HepG2 (cell line): Measurements from ENCODE around the gene PLPP3. TPM values are rescaled to one million over a fixed set of nuclear protein-coding genes. Genes with fewer than 3 reads are reported as not detected.

Experiments
- ATRX ChIP-seq: sonication (generic); formaldehyde crosslinking; IDR thresholded peaks from 2 replicates; pipeline ENCODE4 v1.4.0; 2020; ENCODE audit warnings: missing genetic modification reagents, borderline replicate concordance
- BRD4 ChIP-seq: sonication (generic); formaldehyde crosslinking; IDR thresholded peaks from 2 replicates; pipeline ENCODE4 v1.4.0; 2020; ENCODE audit warnings: missing genetic modification reagents
- GATA4 ChIP-seq: sonication (generic); IDR thresholded peaks from 2 replicates; pipeline ENCODE4 v1.6.1; 2016; ENCODE audit warnings: antibody characterized with exemption, low read depth, borderline replicate concordance
- KAT8 ChIP-seq: IDR thresholded peaks from 2 replicates; pipeline ENCODE4 v1.6.1; 2016; ENCODE audit warnings: missing genetic modification reagents, missing compliant biosample characterization
- MYC ChIP-seq: sonication (generic); formaldehyde crosslinking; IDR thresholded peaks from 2 replicates; pipeline ENCODE4 v1.9.0; 2021; ENCODE audit warnings: missing genetic modification reagents, borderline replicate concordance
- NPAS2 ChIP-seq: sonication (generic); formaldehyde crosslinking; IDR thresholded peaks from 2 replicates; pipeline ENCODE4 v1.8.0; 2022; ENCODE audit warnings: mild to moderate bottlenecking, missing genetic modification reagents, borderline replicate concordance
- PHF21A ChIP-seq: sonication (generic); formaldehyde crosslinking; IDR thresholded peaks from 2 replicates; pipeline ENCODE4 v1.5.0; 2020; ENCODE audit warnings: mild to moderate bottlenecking, missing genetic modification reagents
- PLSCR1 ChIP-seq: sonication (generic); formaldehyde crosslinking; IDR thresholded peaks from 2 replicates; pipeline ENCODE4 v1.5.0; 2020; ENCODE audit warnings: missing genetic modification reagents, mild to moderate bottlenecking, borderline replicate concordance
- PRMT3 ChIP-seq: sonication (generic); formaldehyde crosslinking; IDR thresholded peaks from 2 replicates; pipeline ENCODE4 v1.8.1; 2022; ENCODE audit warnings: low read depth, mild to moderate bottlenecking, moderate library complexity, missing genetic modification reagents, borderline replicate concordance
- SAFB2 ChIP-seq: sonication (generic); formaldehyde crosslinking; IDR thresholded peaks from 2 replicates; pipeline ENCODE4 v1.5.1; 2020; ENCODE audit warnings: missing genetic modification reagents, low read depth, mild to moderate bottlenecking, borderline replicate concordance
- SMAD3 ChIP-seq: sonication (generic); formaldehyde crosslinking; IDR thresholded peaks from 2 replicates; pipeline ENCODE4 v1.4.0; 2020; ENCODE audit warnings: missing genetic modification reagents
- ZBTB26 ChIP-seq: IDR thresholded peaks from 2 replicates; pipeline ENCODE4 v1.6.1; 2016; ENCODE audit warnings: missing compliant biosample characterization, missing genetic modification reagents, borderline replicate concordance
- ZFP37 ChIP-seq: sonication (generic); formaldehyde crosslinking; IDR thresholded peaks from 2 replicates; pipeline ENCODE4 v1.4.0; 2020; ENCODE audit warnings: missing genetic modification reagents, borderline replicate concordance
- ZNF10 ChIP-seq: sonication (generic); formaldehyde crosslinking; IDR thresholded peaks from 2 replicates; pipeline ENCODE4 v1.4.0; 2020; ENCODE audit warnings: mild to moderate bottlenecking, low read depth, missing genetic modification reagents, borderline replicate concordance
- ZNF326 ChIP-seq: sonication (generic); formaldehyde crosslinking; IDR thresholded peaks from 2 replicates; pipeline ENCODE4 v1.4.0; 2020; ENCODE audit warnings: missing genetic modification reagents, borderline replicate concordance
- ZNF460 ChIP-seq: sonication (generic); formaldehyde crosslinking; IDR thresholded peaks from 2 replicates; pipeline ENCODE4 v1.5.1; 2020; ENCODE audit warnings: missing genetic modification reagents, mild to moderate bottlenecking, borderline replicate concordance
- ZNF543 ChIP-seq: sonication (generic); formaldehyde crosslinking; IDR thresholded peaks from 2 replicates; pipeline ENCODE4 v1.4.0; 2020; ENCODE audit warnings: mild to moderate bottlenecking, missing genetic modification reagents
- ZNF75D ChIP-seq: sonication (generic); formaldehyde crosslinking; IDR thresholded peaks from 2 replicates; pipeline ENCODE4 v1.8.1; 2023; ENCODE audit warnings: missing genetic modification reagents, mild to moderate bottlenecking, borderline replicate concordance
- ZNF770 ChIP-seq: sonication (generic); formaldehyde crosslinking; IDR thresholded peaks from 2 replicates; pipeline ENCODE4 v1.5.0; 2020; ENCODE audit warnings: mild to moderate bottlenecking, missing genetic modification reagents
- polyA plus RNA-seq, 8 experiments: library from polyadenylated mRNA; depleted of rRNA in 3 of 8; stranded (reverse) in 7 of 8; unstranded in 1 of 8; fragments of >200 nt; fragmentation: Illumina TruSeq in 4 of 8; extraction: Trizol in 4 of 8; gene quantifications; 2 replicates each; pipeline versions ENCODE4 v1.2.1 to v1.2.3, GENCODE V29; 2011 to 2016; ENCODE audit warnings: low read depth in 4 of 8, missing spikeins in 1 of 8, mixed read lengths in 1 of 8; ENCODE audit not compliant: insufficient read depth in 1 of 8
- total RNA-seq, 5 experiments: library from RNA; depleted of rRNA; stranded (reverse); fragments of >200 nt; fragmentation: Illumina TruSeq; extraction: Trizol; gene quantifications; 2 replicates each; pipeline ENCODE4 v1.2.3, GENCODE V29; 2016; ENCODE audit warnings: low read depth in 1 of 5
- TF ChIP-seq, protein P1 (sequence below): sonication (generic); formaldehyde crosslinking; IDR thresholded peaks from 2 replicates; pipeline ENCODE4 v1.4.0; 2020; ENCODE audit warnings: mild to moderate bottlenecking, missing genetic modification reagents
- TF ChIP-seq, protein P2 (sequence below): sonication (generic); formaldehyde crosslinking; conservative IDR thresholded peaks from 2 replicates; pipeline ENCODE4 v1.8.0; 2022; ENCODE audit warnings: mild to moderate bottlenecking, moderate library complexity, missing genetic modification reagents
- TF ChIP-seq, protein P3 (sequence below): sonication (generic); formaldehyde crosslinking; IDR thresholded peaks from 2 replicates; pipeline ENCODE4 v1.8.0; 2022; ENCODE audit warnings: missing genetic modification reagents, mild to moderate bottlenecking, borderline replicate concordance

PLPP3 gene
- total and polyA plus RNA-seq, 2 of the 13 experiments (the other 11 are each of a cell fraction or from before 2014, with no cell fraction given), result 49.7 to 65.8 TPM

DNA sequence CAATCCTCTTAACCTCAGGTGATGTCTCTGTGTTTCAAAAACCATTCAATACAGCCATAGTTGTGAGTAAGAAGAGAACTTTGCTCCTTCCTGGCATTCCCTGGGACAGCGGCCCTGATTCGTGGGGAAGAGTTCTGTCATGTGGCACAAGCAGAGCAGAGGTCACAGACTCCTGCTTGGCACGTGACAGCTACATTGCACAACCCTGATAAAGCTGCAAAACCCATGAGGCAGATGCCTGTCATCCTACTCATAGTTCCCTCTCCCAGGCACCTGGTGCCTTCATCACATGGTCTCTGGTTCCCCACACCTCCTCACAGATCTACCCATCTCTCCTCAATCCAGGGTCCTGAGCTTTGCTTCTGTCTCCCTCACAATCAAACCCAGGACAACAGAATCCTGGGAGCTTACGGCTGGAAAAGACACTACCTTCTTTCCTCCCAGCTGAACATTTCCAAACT is 70.8 kb downstream of the PLPP3 start (continued):
- TF ChIP-seq SAFB2 (CRISPR knock-in tag) (no peak; the same call in 1 of the 2 replicates), ZBTB26 (CRISPR knock-in tag) (peak; percentile 90), SMAD3 (peak; percentile 97), KAT8 (CRISPR knock-in tag) (peak; percentile 95), ZNF770 (CRISPR knock-in tag) (0 out of 2 replicates have a peak, but pooled peaks have one; percentile 42), ZNF10 (CRISPR knock-in tag) (no peak), ZNF326 (CRISPR knock-in tag) (no peak), ATRX (CRISPR knock-in tag) (no peak), ZFP37 (CRISPR knock-in tag) (peak; percentile 99), PHF21A (CRISPR knock-in tag) (peak; percentile 91), GATA4 (peak; percentile 86; the same call in 1 of the 2 replicates), ZNF460 (CRISPR knock-in tag) (no peak), PRMT3 (CRISPR knock-in tag) (peak; percentile 56; the same call in 1 of the 2 replicates), BRD4 (CRISPR knock-in tag) (0 out of 2 replicates have a peak, but pooled peaks have one; percentile 70), MYC (CRISPR knock-in tag) (peak; percentile 97; the same call in 1 of the 2 replicates), ZNF75D (CRISPR knock-in tag) (no peak), ZNF543 (CRISPR knock-in tag) (no peak), NPAS2 (CRISPR knock-in tag) (no peak), PLSCR1 (CRISPR knock-in tag) (0 out of 2 replicates have a peak, but pooled peaks have one; percentile 46)
- TF ChIP-seq, protein P1, sequence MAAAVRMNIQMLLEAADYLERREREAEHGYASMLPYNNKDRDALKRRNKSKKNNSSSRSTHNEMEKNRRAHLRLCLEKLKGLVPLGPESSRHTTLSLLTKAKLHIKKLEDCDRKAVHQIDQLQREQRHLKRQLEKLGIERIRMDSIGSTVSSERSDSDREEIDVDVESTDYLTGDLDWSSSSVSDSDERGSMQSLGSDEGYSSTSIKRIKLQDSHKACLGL, result peak; percentile 95
- TF ChIP-seq, protein P2, sequence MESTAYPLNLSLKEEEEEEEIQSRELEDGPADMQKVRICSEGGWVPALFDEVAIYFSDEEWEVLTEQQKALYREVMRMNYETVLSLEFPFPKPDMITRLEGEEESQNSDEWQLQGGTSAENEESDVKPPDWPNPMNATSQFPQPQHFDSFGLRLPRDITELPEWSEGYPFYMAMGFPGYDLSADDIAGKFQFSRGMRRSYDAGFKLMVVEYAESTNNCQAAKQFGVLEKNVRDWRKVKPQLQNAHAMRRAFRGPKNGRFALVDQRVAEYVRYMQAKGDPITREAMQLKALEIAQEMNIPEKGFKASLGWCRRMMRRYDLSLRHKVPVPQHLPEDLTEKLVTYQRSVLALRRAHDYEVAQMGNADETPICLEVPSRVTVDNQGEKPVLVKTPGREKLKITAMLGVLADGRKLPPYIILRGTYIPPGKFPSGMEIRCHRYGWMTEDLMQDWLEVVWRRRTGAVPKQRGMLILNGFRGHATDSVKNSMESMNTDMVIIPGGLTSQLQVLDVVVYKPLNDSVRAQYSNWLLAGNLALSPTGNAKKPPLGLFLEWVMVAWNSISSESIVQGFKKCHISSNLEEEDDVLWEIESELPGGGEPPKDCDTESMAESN (CRISPR knock-in tag), result peak; percentile 84
- TF ChIP-seq, protein P3, sequence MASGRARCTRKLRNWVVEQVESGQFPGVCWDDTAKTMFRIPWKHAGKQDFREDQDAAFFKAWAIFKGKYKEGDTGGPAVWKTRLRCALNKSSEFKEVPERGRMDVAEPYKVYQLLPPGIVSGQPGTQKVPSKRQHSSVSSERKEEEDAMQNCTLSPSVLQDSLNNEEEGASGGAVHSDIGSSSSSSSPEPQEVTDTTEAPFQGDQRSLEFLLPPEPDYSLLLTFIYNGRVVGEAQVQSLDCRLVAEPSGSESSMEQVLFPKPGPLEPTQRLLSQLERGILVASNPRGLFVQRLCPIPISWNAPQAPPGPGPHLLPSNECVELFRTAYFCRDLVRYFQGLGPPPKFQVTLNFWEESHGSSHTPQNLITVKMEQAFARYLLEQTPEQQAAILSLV (CRISPR knock-in tag), result peak; percentile 90; the same call in 1 of the 2 replicates
